ENCODE data around the gene RAB3B.

The RAB3B gene

DNA sequence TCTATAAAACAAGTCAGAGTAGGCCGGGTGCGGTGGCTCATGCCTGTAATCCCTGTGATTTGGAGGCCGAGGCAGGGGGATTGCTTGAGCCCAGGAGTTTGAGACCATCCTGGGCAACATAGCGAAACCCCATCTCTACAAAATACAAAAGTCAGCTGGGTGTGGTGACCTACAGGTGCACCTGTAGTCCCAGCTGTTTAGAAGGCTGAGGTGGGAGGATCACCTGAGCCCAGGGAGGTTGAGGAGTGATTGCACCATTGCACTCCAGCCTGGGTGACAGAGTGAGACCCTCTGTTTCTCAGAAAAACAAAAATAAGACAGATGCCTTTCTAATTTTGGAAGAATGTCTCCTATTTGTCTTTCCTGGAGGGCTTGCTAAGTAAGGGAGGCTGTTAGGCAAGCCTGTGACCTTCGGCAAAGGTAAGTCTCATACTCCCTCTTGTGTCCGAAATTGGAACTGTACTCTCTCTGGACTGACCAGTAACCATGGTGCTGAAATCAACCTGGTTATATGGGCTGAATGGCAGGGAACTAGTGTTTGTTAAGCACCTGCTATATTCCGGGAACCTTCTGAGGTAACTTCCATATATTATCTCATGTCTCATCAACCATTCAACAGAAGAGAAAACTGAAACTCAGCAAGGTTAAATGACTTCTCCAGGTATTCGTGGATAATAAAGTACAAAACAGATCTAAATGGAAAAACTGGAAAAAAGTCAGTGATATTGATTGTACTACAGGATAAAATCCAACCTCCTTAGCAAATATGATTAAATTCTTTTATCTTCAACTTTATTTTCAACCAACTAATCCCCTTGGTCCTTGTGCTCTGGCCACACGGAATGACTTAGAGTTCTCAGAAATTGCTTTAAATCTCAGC, 11.8 kb upstream of the RAB3B start:
- TF ChIP-seq, protein P1, sequence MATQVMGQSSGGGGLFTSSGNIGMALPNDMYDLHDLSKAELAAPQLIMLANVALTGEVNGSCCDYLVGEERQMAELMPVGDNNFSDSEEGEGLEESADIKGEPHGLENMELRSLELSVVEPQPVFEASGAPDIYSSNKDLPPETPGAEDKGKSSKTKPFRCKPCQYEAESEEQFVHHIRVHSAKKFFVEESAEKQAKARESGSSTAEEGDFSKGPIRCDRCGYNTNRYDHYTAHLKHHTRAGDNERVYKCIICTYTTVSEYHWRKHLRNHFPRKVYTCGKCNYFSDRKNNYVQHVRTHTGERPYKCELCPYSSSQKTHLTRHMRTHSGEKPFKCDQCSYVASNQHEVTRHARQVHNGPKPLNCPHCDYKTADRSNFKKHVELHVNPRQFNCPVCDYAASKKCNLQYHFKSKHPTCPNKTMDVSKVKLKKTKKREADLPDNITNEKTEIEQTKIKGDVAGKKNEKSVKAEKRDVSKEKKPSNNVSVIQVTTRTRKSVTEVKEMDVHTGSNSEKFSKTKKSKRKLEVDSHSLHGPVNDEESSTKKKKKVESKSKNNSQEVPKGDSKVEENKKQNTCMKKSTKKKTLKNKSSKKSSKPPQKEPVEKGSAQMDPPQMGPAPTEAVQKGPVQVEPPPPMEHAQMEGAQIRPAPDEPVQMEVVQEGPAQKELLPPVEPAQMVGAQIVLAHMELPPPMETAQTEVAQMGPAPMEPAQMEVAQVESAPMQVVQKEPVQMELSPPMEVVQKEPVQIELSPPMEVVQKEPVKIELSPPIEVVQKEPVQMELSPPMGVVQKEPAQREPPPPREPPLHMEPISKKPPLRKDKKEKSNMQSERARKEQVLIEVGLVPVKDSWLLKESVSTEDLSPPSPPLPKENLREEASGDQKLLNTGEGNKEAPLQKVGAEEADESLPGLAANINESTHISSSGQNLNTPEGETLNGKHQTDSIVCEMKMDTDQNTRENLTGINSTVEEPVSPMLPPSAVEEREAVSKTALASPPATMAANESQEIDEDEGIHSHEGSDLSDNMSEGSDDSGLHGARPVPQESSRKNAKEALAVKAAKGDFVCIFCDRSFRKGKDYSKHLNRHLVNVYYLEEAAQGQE (IDR thresholded peaks at IDR 0.05; ENCODE audit: insufficient read depth in 1 of 2, low read depth in 2 of 2, low read length in 2 of 2): peak; percentile 85 to 97
- TF ChIP-seq TAF1 (IDR thresholded peaks at IDR 0.05; ENCODE audit: borderline replicate concordance, insufficient read depth, low read length): no peak

DNA sequence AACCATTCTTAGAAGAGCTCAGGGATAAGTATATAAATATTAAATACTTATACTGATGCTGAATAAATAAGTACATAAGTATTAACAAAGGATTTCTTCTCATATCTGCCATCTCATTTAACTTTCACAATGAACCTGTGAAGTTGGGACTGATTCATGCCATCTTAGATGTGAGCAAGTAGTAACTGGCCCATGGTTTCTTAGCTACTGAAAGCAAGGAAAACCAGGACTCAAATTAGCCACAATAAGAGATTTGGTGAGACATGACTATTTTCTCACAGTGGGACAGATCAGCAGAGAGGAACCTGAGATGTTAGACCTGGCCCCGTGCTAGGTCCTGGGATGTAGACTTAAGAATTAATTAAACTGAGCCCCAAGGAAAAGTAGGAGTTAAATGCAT, 8.2 kb upstream of the RAB3B start:
- TF ChIP-seq FOXP2 (optimal IDR thresholded peaks at IDR 0.05; ENCODE audit: borderline replicate concordance, extremely low read depth, extremely low read length, insufficient read depth): no peak

DNA sequence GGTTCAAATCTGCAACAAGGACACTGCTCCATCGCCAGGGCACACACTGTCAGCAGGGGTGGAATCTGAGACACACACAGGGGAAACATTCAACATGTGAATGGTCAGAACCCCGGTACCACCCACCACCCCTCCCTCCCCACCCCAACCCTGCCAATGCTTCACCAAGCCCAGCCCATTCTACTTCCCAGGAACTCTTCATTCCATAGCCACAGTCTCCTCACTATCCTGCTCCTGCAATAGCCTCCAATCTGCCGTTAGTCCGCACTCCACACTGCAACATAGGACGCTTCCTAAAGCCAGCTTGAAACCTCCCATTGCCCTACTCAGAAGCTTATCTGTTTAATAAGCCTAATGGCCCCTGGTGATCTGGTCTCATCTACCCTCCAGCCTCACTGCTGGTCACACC, 7.5 kb upstream of the RAB3B start:
- TF ChIP-seq TAF1 (IDR thresholded peaks at IDR 0.05; ENCODE audit: borderline replicate concordance, insufficient read depth, low read length): no peak
- no peak for TF ChIP-seq SIN3A (IDR thresholded peaks at IDR 0.05; ENCODE audit: borderline replicate concordance, insufficient read depth, low read length)
- no peak for TF ChIP-seq FOXP2 (optimal IDR thresholded peaks at IDR 0.05; ENCODE audit: borderline replicate concordance, extremely low read depth, extremely low read length, insufficient read depth)
- no peak for TF ChIP-seq POLR2AphosphoS5 (IDR thresholded peaks at IDR 0.05; ENCODE audit: low read depth, low read length)

DNA sequence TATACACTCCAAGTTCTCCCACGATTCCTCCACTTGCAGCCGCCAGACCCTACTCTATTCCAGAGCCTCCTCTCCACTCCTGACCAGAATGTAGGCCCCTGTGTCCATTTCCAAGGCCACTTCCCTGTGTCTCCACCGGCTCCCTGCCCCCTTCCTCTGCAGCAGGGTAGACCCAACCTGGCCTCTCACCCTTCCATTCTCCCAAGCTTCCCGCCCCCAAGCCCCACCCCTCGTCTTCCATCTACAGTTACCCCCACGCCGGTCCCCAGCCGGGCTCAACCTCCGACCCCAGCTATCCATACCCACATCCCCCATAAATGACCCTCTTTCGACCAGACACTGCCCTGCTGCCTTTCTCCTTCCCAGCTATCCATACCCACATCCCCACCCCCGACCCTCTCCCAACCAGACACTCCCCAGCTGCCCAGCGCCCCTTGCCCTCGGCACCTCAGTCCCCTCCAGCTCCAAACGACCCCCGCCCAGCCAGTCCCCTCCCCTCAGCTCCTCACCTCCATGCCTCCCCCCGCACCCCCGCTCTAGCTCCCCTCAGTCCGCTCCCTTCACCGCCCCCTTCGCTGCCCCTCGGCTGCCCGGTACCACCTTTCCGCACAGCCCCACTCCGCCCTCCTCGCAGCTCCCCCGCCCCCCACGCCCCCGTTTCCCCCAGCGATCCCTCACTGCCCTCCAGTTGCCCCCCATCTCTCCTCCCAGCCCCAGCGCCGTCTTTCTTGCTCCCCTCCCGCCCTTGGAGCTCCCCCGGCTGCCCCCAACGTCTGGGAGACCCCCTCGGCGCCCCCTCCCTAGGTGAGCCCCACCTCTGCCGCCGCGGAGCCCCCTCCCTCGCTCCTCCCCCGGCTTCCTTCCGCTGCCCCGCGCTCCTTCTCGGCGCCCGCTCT, 670 bp downstream of the RAB3B start:
- TF ChIP-seq, protein P1 (IDR thresholded peaks at IDR 0.05; ENCODE audit: insufficient read depth in 1 of 2, low read depth in 2 of 2, low read length in 2 of 2): no peak
- TF ChIP-seq TAF1 (IDR thresholded peaks at IDR 0.05; ENCODE audit: borderline replicate concordance, insufficient read depth, low read length) (no peak), SIN3A (IDR thresholded peaks at IDR 0.05; ENCODE audit: borderline replicate concordance, insufficient read depth, low read length) (no peak), POLR2AphosphoS5 (IDR thresholded peaks at IDR 0.05; ENCODE audit: low read depth, low read length) (no peak), FOXP2 (optimal IDR thresholded peaks at IDR 0.05; ENCODE audit: borderline replicate concordance, extremely low read depth, extremely low read length, insufficient read depth) (no peak)

DNA sequence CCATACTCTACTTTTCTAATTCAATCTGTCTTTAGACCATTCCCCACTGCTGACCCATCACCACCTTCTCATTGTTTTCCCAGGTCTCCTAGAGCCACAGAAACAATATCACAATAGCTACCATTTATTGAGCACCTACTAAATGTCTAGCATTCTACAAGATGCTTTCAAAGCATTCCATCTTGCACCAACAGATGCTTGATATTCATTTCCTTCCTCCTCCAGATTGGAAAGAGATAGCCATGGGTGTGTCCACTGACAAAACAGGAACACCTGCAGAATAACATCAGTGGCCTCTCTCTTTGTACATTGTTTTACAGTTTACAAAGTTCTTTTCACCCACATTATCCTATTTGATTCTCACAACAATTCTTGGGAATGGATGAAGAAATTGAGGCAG, 2.2 kb downstream of the RAB3B start:
- TF ChIP-seq SIN3A (IDR thresholded peaks at IDR 0.05; ENCODE audit: borderline replicate concordance, insufficient read depth, low read length) (no peak), POLR2AphosphoS5 (IDR thresholded peaks at IDR 0.05; ENCODE audit: low read depth, low read length) (no peak), TAF1 (IDR thresholded peaks at IDR 0.05; ENCODE audit: borderline replicate concordance, insufficient read depth, low read length) (no peak)
- TF ChIP-seq, protein P1 (IDR thresholded peaks at IDR 0.05; ENCODE audit: insufficient read depth in 1 of 2, low read depth in 2 of 2, low read length in 2 of 2): no peak

DNA sequence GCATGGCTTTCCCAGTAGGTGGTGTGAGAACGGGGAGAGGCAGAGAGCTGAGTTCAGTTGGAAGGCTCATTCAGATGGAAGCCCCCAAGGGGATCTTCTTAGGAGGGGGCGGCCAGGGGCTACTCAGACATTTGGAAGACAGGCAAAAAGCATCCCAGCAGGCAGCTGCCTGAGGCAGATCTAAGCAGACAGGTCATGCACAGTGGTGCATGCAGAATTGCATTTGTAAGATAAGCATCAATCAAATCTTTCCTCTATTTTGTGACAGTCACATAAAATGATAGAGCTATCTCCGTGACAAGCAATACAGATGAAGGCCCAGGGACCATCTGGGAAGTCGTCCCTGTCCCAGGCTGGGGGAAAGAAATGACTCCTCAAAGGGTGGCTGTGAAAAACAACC, 3.8 kb downstream of the RAB3B start:
- no peak for TF ChIP-seq TAF1 (IDR thresholded peaks at IDR 0.05; ENCODE audit: borderline replicate concordance, insufficient read depth, low read length)
- TF ChIP-seq, protein P1 (IDR thresholded peaks at IDR 0.05; ENCODE audit: insufficient read depth in 1 of 2, low read depth in 2 of 2, low read length in 2 of 2): no peak
- TF ChIP-seq SIN3A (IDR thresholded peaks at IDR 0.05; ENCODE audit: borderline replicate concordance, insufficient read depth, low read length): no peak
- TF ChIP-seq POLR2AphosphoS5 (IDR thresholded peaks at IDR 0.05; ENCODE audit: low read depth, low read length): no peak
- TF ChIP-seq FOXP2 (optimal IDR thresholded peaks at IDR 0.05; ENCODE audit: borderline replicate concordance, extremely low read depth, extremely low read length, insufficient read depth): no peak

Measured in PFSK-1 (cell line).